NT2/D1 (cell line): ENCODE data around the gene RRAGC.

Source experiments
- SUZ12 ChIP-seq: IDR thresholded peaks from 2 replicates; pipeline ENCODE4 v1.6.1; 2011; ENCODE audit not compliant: insufficient read length, insufficient read depth; ENCODE audit errors: extremely low read depth
- YY1 ChIP-seq: IDR thresholded peaks from 2 replicates; pipeline ENCODE4 v1.6.1; 2011; ENCODE audit not compliant: insufficient read length, insufficient read depth
- ZNF274 ChIP-seq: IDR thresholded peaks from 2 replicates; pipeline ENCODE4 v1.6.1; 2011; ENCODE audit warnings: mild to moderate bottlenecking, low read depth, low read length

- TF ChIP-seq ZNF274 (no peak), YY1 (no peak), SUZ12 (no peak)
These were observed 853 bp upstream of the RRAGC start for GRCh38 chr1:38860454-38860795.
